HUES48 (cell line): Measurements from ENCODE around the gene B4GALNT4.
"Not testable (repeated sequence)": the region's sequence is repeated elsewhere in the genome, so short reads cannot be mapped to it uniquely, and the experiment has no call there.

ENCODE experiments used
- H3K27ac ChIP-seq: one replicate; pipeline ENCODE4 v1.7.0; 2013; ENCODE audit warnings: low read depth, low read length, inconsistent platforms
- H3K27me3 ChIP-seq: 2 replicates; pipeline ENCODE4 v1.6.1; 2013; ENCODE audit warnings: mild to moderate bottlenecking, low read length; ENCODE audit not compliant: control insufficient read depth, insufficient read depth
- H3K36me3 ChIP-seq: 2 replicates; pipeline ENCODE4 v1.6.1; 2013; ENCODE audit warnings: low read length; ENCODE audit not compliant: control insufficient read depth, insufficient read depth
- H3K4me1 ChIP-seq: 2 replicates; pipeline ENCODE4 v1.6.1; 2013; ENCODE audit warnings: mild to moderate bottlenecking, low read length; ENCODE audit not compliant: control insufficient read depth, insufficient read depth
- H3K4me3 ChIP-seq: 2 replicates; pipeline ENCODE4 v1.5.1; 2013; ENCODE audit warnings: mild to moderate bottlenecking, low read depth, low read length
- H3K9ac ChIP-seq: 2 replicates; pipeline ENCODE4 v1.6.1; 2013; ENCODE audit warnings: mild to moderate bottlenecking, low read depth, low read length, moderate library complexity
- H3K9me3 ChIP-seq: 2 replicates; pipeline ENCODE4 v1.6.1; 2013; ENCODE audit warnings: low read length; ENCODE audit not compliant: control insufficient read depth, insufficient read depth

B4GALNT4 gene

GRCh38 chr11:369336-370018, at the start of gene B4GALNT4:
Gene B4GALNT4, plus strand, starts transcription at chr11:369499. Its CDS starts 305 bp downstream, at chr11:369804.
- no peaks in the 10 kb centered on the region for H3K9me3 ChIP-seq
- peak within 1 kb of the TSS; percentile 80 for H3K9ac ChIP-seq
- H3K36me3 ChIP-seq, result peaks cover 30% of the 10 kb centered on the region
- no peaks in the 10 kb centered on the region for H3K27me3 ChIP-seq
- H3K4me3 ChIP-seq, result peak within 1 kb of the TSS; percentile 73
- H3K4me1 ChIP-seq, result peaks cover 14% of the 10 kb centered on the region
- peak within 1 kb of the TSS; percentile 73 for H3K27ac ChIP-seq

GRCh38 chr11:319888-320273, 49.4 kb upstream of the B4GALNT4 start:
- peaks cover 37% of the 10 kb centered on the region for H3K4me1 ChIP-seq
- not testable (repeated sequence) for H3K36me3 ChIP-seq, H3K27me3 ChIP-seq, H3K27ac ChIP-seq, H3K9me3 ChIP-seq, H3K9ac ChIP-seq
- H3K4me3 ChIP-seq, result peak overlapping the region; percentile 83; the same call in 1 of the 2 replicates

- Histone ChIP-seq H3K4me3 (no peak overlapping the region), H3K9ac (no peak overlapping the region), H3K36me3 (no peaks in the 10 kb centered on the region), H3K27me3 (no peaks in the 10 kb centered on the region), H3K4me1 (peaks cover 17% of the 10 kb centered on the region), H3K27ac (no peak overlapping the region), H3K9me3 (no peaks in the 10 kb centered on the region)
Measured at GRCh38 chr11:324156-324555, 45.1 kb upstream of the B4GALNT4 start.

- H3K27ac ChIP-seq, H3K27me3 ChIP-seq, H3K4me3 ChIP-seq, H3K9me3 ChIP-seq, H3K9ac ChIP-seq, H3K36me3 ChIP-seq: not testable (repeated sequence)
- peaks cover 13% of the 10 kb centered on the region for H3K4me1 ChIP-seq
Measured at GRCh38 chr11:324593-325517, 44.4 kb upstream of the B4GALNT4 start.

GRCh38 chr11:325796-326591, 43.3 kb upstream of the B4GALNT4 start:
- H3K4me3 ChIP-seq, result no peak overlapping the region
- H3K4me1 ChIP-seq, result peaks cover 10% of the 10 kb centered on the region
- H3K36me3 ChIP-seq, result no peaks in the 10 kb centered on the region
- no peaks in the 10 kb centered on the region for H3K9me3 ChIP-seq
- H3K27me3 ChIP-seq, result no peaks in the 10 kb centered on the region
- no peak overlapping the region for H3K9ac ChIP-seq
- H3K27ac ChIP-seq, result no peak overlapping the region

- H3K9ac ChIP-seq, result no peak overlapping the region
- H3K4me3 ChIP-seq, result no peak overlapping the region
- peaks cover 10% of the 10 kb centered on the region for H3K4me1 ChIP-seq
- no peak overlapping the region for H3K27ac ChIP-seq
- H3K9me3 ChIP-seq, result no peaks in the 10 kb centered on the region
- H3K27me3 ChIP-seq, result no peaks in the 10 kb centered on the region
- no peaks in the 10 kb centered on the region for H3K36me3 ChIP-seq
Measured at GRCh38 chr11:326592-326841, 42.8 kb upstream of the B4GALNT4 start.

- no peaks in the 10 kb centered on the region for H3K9me3 ChIP-seq
- no peak overlapping the region for H3K9ac ChIP-seq
- H3K4me3 ChIP-seq, result no peak overlapping the region
- H3K27me3 ChIP-seq, result no peaks in the 10 kb centered on the region
- H3K36me3 ChIP-seq, result no peaks in the 10 kb centered on the region
- H3K27ac ChIP-seq, result no peak overlapping the region
- peaks cover 10% of the 10 kb centered on the region for H3K4me1 ChIP-seq
Measured at GRCh38 chr11:326842-327580, 42.3 kb upstream of the B4GALNT4 start.

- Histone ChIP-seq H3K4me1 (peaks cover 10% of the 10 kb centered on the region), H3K27me3 (no peaks in the 10 kb centered on the region), H3K9me3 (no peaks in the 10 kb centered on the region), H3K9ac (no peak overlapping the region), H3K27ac (no peak overlapping the region), H3K36me3 (no peaks in the 10 kb centered on the region), H3K4me3 (no peak overlapping the region)
Measured at GRCh38 chr11:327581-327923, 41.7 kb upstream of the B4GALNT4 start.

- Histone ChIP-seq H3K27me3 (no peaks in the 10 kb centered on the region), H3K36me3 (no peaks in the 10 kb centered on the region), H3K9me3 (no peaks in the 10 kb centered on the region), H3K9ac (no peak overlapping the region), H3K4me1 (peaks cover 10% of the 10 kb centered on the region), H3K4me3 (no peak overlapping the region), H3K27ac (no peak overlapping the region)
Measured at GRCh38 chr11:328012-328411, 41.3 kb upstream of the B4GALNT4 start.

- H3K27ac ChIP-seq, H3K36me3 ChIP-seq, H3K4me1 ChIP-seq, H3K4me3 ChIP-seq, H3K9me3 ChIP-seq, H3K9ac ChIP-seq, H3K27me3 ChIP-seq: not testable (repeated sequence)
Measured at GRCh38 chr11:328516-329100, 40.7 kb upstream of the B4GALNT4 start.
